HEK293 (cell line): ENCODE measurements around the gene CFAP53.

Experiments used
- BCL11A ChIP-seq: fragments of 450-650 bp; formaldehyde crosslinking; IDR thresholded peaks from 2 replicates; pipeline ENCODE4 v1.5.1; 2016; ENCODE audit warnings: low read depth, missing biosample characterization, missing genetic modification characterization
- FEZF1 ChIP-seq: fragments of 450-650 bp; formaldehyde crosslinking; IDR thresholded peaks from 2 replicates; pipeline ENCODE4 v1.5.1; 2016; ENCODE audit warnings: missing biosample characterization, missing genetic modification characterization
- GLI4 ChIP-seq: fragments of 450-650 bp; formaldehyde crosslinking; IDR thresholded peaks from 2 replicates; pipeline ENCODE4 v1.5.1; 2016; ENCODE audit warnings: missing biosample characterization, missing genetic modification characterization
- HOXA7 ChIP-seq: sonication (generic); formaldehyde crosslinking; IDR thresholded peaks from 2 replicates; pipeline ENCODE4 v1.8.1; 2022; ENCODE audit warnings: missing genetic modification reagents, borderline replicate concordance
- MEIS1 ChIP-seq: sonication (generic); formaldehyde crosslinking; IDR thresholded peaks from 2 replicates; pipeline ENCODE4 v1.8.1; 2022; ENCODE audit warnings: missing genetic modification reagents, mild to moderate bottlenecking, borderline replicate concordance
- MYNN ChIP-seq: fragments of 450-650 bp; formaldehyde crosslinking; IDR thresholded peaks from 2 replicates; pipeline ENCODE4 v1.5.1; 2016; ENCODE audit warnings: missing biosample characterization, missing genetic modification characterization, borderline replicate concordance
- PRDM2 ChIP-seq: fragments of 450-650 bp; formaldehyde crosslinking; IDR thresholded peaks from 2 replicates; pipeline ENCODE4 v1.5.1; 2016; ENCODE audit warnings: missing biosample characterization, missing genetic modification characterization, borderline replicate concordance
- RBAK ChIP-seq: fragments of 450-650 bp; formaldehyde crosslinking; IDR thresholded peaks from 2 replicates; pipeline ENCODE4 v1.5.1; 2016; ENCODE audit warnings: missing biosample characterization, missing genetic modification characterization
- REST ChIP-seq: fragments of 450-650 bp; formaldehyde crosslinking; IDR thresholded peaks from 2 replicates; pipeline ENCODE4 v1.5.1; 2016; ENCODE audit warnings: missing biosample characterization, missing genetic modification characterization
- YY2 ChIP-seq: fragments of 450-650 bp; formaldehyde crosslinking; IDR thresholded peaks from 2 replicates; pipeline ENCODE4 v1.5.1; 2016; ENCODE audit warnings: missing biosample characterization, missing genetic modification characterization
- ZBTB7A ChIP-seq: fragments of 450-650 bp; formaldehyde crosslinking; IDR thresholded peaks from 2 replicates; pipeline ENCODE4 v1.5.1; 2016; ENCODE audit warnings: low read depth, missing biosample characterization, missing genetic modification characterization
- ZFP3 ChIP-seq: fragments of 450-650 bp; formaldehyde crosslinking; IDR thresholded peaks from 2 replicates; pipeline ENCODE4 v1.5.1; 2016; ENCODE audit warnings: low read depth, missing biosample characterization, missing genetic modification characterization
- ZFP69B ChIP-seq: fragments of 450-650 bp; formaldehyde crosslinking; IDR thresholded peaks from 2 replicates; pipeline ENCODE4 v1.5.1; 2016; ENCODE audit warnings: missing biosample characterization, missing genetic modification characterization
- ZNF146 ChIP-seq: fragments of 450-650 bp; formaldehyde crosslinking; IDR thresholded peaks from 2 replicates; pipeline ENCODE4 v1.5.1; 2016; ENCODE audit warnings: missing biosample characterization, missing genetic modification characterization
- ZNF155 ChIP-seq: fragments of 450-650 bp; formaldehyde crosslinking; IDR thresholded peaks from 2 replicates; pipeline ENCODE4 v1.5.1; 2016; ENCODE audit warnings: missing biosample characterization, missing genetic modification characterization
- ZNF157 ChIP-seq: fragments of 450-650 bp; formaldehyde crosslinking; IDR thresholded peaks from 2 replicates; pipeline ENCODE4 v1.5.1; 2016; ENCODE audit warnings: missing biosample characterization, missing genetic modification characterization
- ZNF221 ChIP-seq: fragments of 450-650 bp; formaldehyde crosslinking; IDR thresholded peaks from 2 replicates; pipeline ENCODE4 v1.5.1; 2017; ENCODE audit warnings: missing biosample characterization, missing genetic modification characterization, borderline replicate concordance
- ZNF26 ChIP-seq: fragments of 450-650 bp; formaldehyde crosslinking; IDR thresholded peaks from 2 replicates; pipeline ENCODE4 v1.5.1; 2016; ENCODE audit warnings: missing biosample characterization, missing genetic modification characterization
- ZNF416 ChIP-seq: fragments of 450-650 bp; formaldehyde crosslinking; IDR thresholded peaks from 2 replicates; pipeline ENCODE4 v1.5.1; 2016; ENCODE audit warnings: missing biosample characterization, missing genetic modification characterization
- ZNF623 ChIP-seq: fragments of 450-650 bp; formaldehyde crosslinking; IDR thresholded peaks from 2 replicates; pipeline ENCODE4 v1.5.1; 2016; ENCODE audit warnings: missing biosample characterization, missing genetic modification characterization
- ZNF658 ChIP-seq: fragments of 450-650 bp; formaldehyde crosslinking; IDR thresholded peaks from 2 replicates; pipeline ENCODE4; 2016; ENCODE audit warnings: missing biosample characterization, missing genetic modification characterization
- ZNF747 ChIP-seq: fragments of 450-650 bp; formaldehyde crosslinking; IDR thresholded peaks from 2 replicates; pipeline ENCODE4 v1.5.1; 2016; ENCODE audit warnings: missing biosample characterization, missing genetic modification characterization
- ZSCAN23 ChIP-seq: fragments of 450-650 bp; formaldehyde crosslinking; IDR thresholded peaks from 2 replicates; pipeline ENCODE4 v1.5.1; 2016; ENCODE audit warnings: missing biosample characterization, missing genetic modification characterization
- TF ChIP-seq, protein P1 (sequence below): fragments of 450-650 bp; formaldehyde crosslinking; IDR thresholded peaks from 2 replicates; pipeline ENCODE4 v1.5.1; 2016; ENCODE audit warnings: missing biosample characterization, missing genetic modification characterization

CFAP53 gene

GRCh38 chr18:50280707-50281294 lies 14.5 kb upstream of the CFAP53 start (continued):
- TF ChIP-seq ZNF658 (tag by site-specific recombination) (no peak), ZFP69B (no peak), BCL11A (tag by site-specific recombination) (0 out of 2 replicates have a peak, but pooled peaks have one; percentile 12), ZSCAN23 (tag by site-specific recombination) (no peak), GLI4 (tag by site-specific recombination) (no peak), RBAK (0 out of 2 replicates have a peak, but pooled peaks have one; percentile 9), ZNF26 (tag by site-specific recombination) (no peak), ZNF623 (tag by site-specific recombination) (peak; percentile 31; the same call in 1 of the 2 replicates), ZNF416 (tag by site-specific recombination) (peak; percentile 73; the same call in 1 of the 2 replicates), ZNF157 (tag by site-specific recombination) (peak; percentile 36; the same call in 1 of the 2 replicates), ZNF146 (tag by site-specific recombination) (0 out of 2 replicates have a peak, but pooled peaks have one; percentile 7), ZBTB7A (tag by site-specific recombination) (no peak), HOXA7 (no peak), PRDM2 (peak; percentile 99; the same call in 1 of the 2 replicates), ZNF221 (tag by site-specific recombination) (no peak), MEIS1 (CRISPR knock-in tag) (no peak), ZNF155 (no peak; the same call in 1 of the 2 replicates), YY2 (tag by site-specific recombination) (no peak), ZFP3 (tag by site-specific recombination) (no peak; the same call in 1 of the 2 replicates), MYNN (tag by site-specific recombination) (no peak), FEZF1 (tag by site-specific recombination) (0 out of 2 replicates have a peak, but pooled peaks have one; percentile 1), REST (0 out of 2 replicates have a peak, but pooled peaks have one; percentile 36), ZNF747 (tag by site-specific recombination) (no peak)
- TF ChIP-seq, protein P1, sequence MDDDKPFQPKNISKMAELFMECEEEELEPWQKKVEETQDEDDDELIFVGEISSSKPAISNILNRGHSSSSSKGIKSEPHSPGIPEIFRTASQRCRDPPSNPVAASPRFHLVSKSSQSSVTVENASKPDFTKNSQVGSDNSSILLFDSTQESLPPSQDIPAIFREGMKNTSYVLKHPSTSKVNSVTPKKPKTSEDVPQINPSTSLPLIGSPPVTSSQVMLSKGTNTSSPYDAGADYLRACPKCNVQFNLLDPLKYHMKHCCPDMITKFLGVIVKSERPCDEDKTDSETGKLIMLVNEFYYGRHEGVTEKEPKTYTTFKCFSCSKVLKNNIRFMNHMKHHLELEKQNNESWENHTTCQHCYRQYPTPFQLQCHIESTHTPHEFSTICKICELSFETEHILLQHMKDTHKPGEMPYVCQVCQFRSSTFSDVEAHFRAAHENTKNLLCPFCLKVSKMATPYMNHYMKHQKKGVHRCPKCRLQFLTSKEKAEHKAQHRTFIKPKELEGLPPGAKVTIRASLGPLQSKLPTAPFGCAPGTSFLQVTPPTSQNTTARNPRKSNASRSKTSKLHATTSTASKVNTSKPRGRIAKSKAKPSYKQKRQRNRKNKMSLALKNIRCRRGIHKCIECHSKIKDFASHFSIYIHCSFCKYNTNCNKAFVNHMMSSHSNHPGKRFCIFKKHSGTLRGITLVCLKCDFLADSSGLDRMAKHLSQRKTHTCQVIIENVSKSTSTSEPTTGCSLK: 0 out of 2 replicates have a peak, but pooled peaks have one; percentile 17
